Measurements from ENCODE around the gene ARRDC3.

DNA sequence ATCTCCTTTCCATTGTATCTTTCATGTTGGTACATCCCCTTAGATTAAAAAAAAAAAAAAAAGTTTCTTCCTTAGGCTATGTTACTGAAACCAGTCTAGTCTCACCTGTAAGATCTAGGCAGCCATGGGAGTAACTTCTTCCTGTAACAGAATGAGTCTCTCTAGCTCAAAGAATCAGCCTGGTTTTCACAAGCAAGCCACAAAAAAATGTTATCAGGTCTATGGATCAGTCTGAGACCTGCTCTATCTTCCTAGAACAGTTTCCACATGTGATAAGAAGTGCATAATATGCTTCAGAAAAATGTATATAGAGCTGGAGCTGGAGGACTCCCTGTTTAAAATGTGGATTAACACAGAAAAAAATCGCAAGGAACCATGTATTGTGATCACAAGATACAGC, 53.8 kb downstream of the ARRDC3 start:
- TF ChIP-seq TCF3 (IDR thresholded peaks at IDR 0.05; ENCODE audit: borderline replicate concordance, insufficient read depth, low read depth, low read length) (no peak), CEBPB (IDR thresholded peaks at IDR 0.05; ENCODE audit: borderline replicate concordance in 1 of 2, low read depth in 2 of 2, low read length in 2 of 2) (no peak), POLR2AphosphoS5 (IDR thresholded peaks at IDR 0.05; ENCODE audit: low read length) (no peak)
- TF ChIP-seq, protein P1, sequence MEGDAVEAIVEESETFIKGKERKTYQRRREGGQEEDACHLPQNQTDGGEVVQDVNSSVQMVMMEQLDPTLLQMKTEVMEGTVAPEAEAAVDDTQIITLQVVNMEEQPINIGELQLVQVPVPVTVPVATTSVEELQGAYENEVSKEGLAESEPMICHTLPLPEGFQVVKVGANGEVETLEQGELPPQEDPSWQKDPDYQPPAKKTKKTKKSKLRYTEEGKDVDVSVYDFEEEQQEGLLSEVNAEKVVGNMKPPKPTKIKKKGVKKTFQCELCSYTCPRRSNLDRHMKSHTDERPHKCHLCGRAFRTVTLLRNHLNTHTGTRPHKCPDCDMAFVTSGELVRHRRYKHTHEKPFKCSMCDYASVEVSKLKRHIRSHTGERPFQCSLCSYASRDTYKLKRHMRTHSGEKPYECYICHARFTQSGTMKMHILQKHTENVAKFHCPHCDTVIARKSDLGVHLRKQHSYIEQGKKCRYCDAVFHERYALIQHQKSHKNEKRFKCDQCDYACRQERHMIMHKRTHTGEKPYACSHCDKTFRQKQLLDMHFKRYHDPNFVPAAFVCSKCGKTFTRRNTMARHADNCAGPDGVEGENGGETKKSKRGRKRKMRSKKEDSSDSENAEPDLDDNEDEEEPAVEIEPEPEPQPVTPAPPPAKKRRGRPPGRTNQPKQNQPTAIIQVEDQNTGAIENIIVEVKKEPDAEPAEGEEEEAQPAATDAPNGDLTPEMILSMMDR (IDR thresholded peaks at IDR 0.05 in 2 of 3, conservative IDR thresholded peaks at IDR 0.05 in 1 of 3; ENCODE audit: control insufficient read depth in 2 of 3, extremely low read depth in 1 of 3, insufficient read depth in 1 of 3, low read depth in 3 of 3, low read length in 3 of 3): no peak
